Measurements from ENCODE around the gene PPP1R8. TPM values are rescaled to one million over a fixed set of nuclear protein-coding genes. Genes with fewer than 3 reads are reported as not detected.
A peak's percentile ranks its signal among the peaks of the same experiment; 100 is the strongest.

The PPP1R8 gene
- total RNA-seq, 2 experiments from 2014 or later = 57.3 to 72.4 TPM

DNA sequence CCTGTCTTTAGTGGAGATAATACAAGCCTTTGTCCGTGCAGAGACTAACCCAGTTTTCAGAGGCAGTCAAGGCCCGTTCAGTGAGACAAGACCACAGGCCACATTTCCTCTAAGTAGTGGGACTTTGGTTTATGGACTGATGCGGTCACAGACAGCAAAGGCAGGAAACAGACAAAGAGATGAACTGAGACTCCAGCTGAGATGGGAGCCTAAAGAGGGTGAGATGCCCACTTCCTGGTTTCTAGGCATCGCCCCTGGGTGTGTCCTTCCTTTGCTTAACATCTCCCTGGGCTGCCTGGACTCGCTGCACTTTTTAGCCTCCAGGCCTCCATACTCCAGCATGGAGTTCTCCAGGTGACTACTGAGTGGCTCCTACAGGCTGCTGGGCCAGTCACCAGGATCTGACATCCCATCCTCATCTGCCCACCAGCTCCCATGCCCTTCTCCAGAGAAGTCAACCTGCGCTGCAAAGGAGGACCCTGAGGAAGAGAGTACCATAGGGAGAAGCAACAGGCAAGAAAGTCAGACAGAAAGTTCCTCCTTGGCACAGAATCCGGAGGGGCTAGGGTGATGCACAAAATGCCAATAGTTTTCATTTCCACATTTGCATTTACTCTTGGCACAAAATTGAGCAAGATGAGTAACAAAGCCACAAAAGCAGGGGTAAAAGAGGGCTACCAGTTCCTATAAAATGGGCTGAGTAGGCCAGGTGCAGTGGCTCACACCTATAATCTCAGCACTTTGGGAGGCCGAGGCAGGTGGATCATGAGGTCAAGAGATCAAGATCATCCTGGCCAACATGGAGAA, 56.8 kb downstream of the PPP1R8 start:
- peak; percentile 77 for DNase-seq (ENCODE audit: low spot score)
- ChIA-PET CTCF (ENCODE audit: unreplicated experiment) (no interaction called here), POLR2A (interaction anchor here (0.7 kb wide), 1 partner anchor 1577 kb away, joined by 6 read pairs; no protein-coding TSS in a partner anchor)
- Histone ChIP-seq H3K27ac (ENCODE audit: low read depth, low read length, poor library complexity, severe bottlenecking) (peak overlapping the region; percentile 52), H2AFZ (ENCODE audit: low read length) (no peak overlapping the region), H3K9me2 (ENCODE audit: insufficient read depth, low read length) (no peaks in the 10 kb centered on the region), H3K79me2 (ENCODE audit: insufficient read depth, low read depth, low read length) (no peaks in the 10 kb centered on the region), H3K9me3 (ENCODE audit: low read length) (no peaks in the 10 kb centered on the region), H3K4me2 (ENCODE audit: low read length) (peak overlapping the region; percentile 64), H3K36me3 (ENCODE audit: insufficient read depth, low read length) (peaks cover 52% of the 10 kb centered on the region), H3K4me3 (ENCODE audit: low read depth, low read length, poor library complexity, severe bottlenecking) (no peak overlapping the region), H3K4me1 (ENCODE audit: insufficient read depth, low read length, poor library complexity, severe bottlenecking) (peaks cover 88% of the 10 kb centered on the region), H4K20me1 (ENCODE audit: insufficient read depth, low read length) (no peaks in the 10 kb centered on the region)
- BruUV-seq (replicated peaks) = no TSS peak
- TF ChIP-seq, protein P1, sequence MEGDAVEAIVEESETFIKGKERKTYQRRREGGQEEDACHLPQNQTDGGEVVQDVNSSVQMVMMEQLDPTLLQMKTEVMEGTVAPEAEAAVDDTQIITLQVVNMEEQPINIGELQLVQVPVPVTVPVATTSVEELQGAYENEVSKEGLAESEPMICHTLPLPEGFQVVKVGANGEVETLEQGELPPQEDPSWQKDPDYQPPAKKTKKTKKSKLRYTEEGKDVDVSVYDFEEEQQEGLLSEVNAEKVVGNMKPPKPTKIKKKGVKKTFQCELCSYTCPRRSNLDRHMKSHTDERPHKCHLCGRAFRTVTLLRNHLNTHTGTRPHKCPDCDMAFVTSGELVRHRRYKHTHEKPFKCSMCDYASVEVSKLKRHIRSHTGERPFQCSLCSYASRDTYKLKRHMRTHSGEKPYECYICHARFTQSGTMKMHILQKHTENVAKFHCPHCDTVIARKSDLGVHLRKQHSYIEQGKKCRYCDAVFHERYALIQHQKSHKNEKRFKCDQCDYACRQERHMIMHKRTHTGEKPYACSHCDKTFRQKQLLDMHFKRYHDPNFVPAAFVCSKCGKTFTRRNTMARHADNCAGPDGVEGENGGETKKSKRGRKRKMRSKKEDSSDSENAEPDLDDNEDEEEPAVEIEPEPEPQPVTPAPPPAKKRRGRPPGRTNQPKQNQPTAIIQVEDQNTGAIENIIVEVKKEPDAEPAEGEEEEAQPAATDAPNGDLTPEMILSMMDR (conservative IDR thresholded peaks at IDR 0.05; ENCODE audit: low read length) = no peak
- TF ChIP-seq EZH2phosphoT487 (IDR thresholded peaks at IDR 0.05; ENCODE audit: borderline replicate concordance, low read depth, low read length) = no peak
- intact Hi-C loops (cut with micrococcal nuclease; ENCODE audit: unreplicated experiment) = no loop called here

DNA sequence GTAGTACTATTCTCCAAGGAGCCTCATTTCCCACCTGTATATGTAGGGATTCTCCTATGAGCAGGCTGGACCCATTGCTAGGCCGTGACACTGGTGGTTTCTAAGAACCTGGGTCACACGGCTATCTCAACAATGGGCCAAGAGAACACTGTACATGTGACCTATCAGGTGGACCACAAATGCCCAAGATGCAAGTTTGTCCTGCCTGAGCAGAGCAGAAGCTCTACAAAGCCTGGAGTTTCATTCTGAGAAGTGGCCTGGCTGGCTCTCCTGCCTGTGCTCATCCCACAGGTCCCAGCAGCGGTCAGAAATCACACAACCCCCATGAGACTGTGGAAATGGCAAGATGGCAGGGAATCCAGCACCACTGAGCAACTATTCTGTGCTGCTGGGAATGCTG, 58.9 kb downstream of the PPP1R8 start:
- no TSS peak for BruUV-seq (replicated peaks)
- TF ChIP-seq EZH2phosphoT487 (IDR thresholded peaks at IDR 0.05; ENCODE audit: borderline replicate concordance, low read depth, low read length) = no peak
- TF ChIP-seq, protein P1 (conservative IDR thresholded peaks at IDR 0.05; ENCODE audit: low read length) = no peak
- peak overlapping the region; percentile 4 for H3K4me3 ChIP-seq (ENCODE audit: low read depth, low read length, poor library complexity, severe bottlenecking)
- H2AFZ ChIP-seq (ENCODE audit: low read length) = no peak overlapping the region
- no peaks in the 10 kb centered on the region for H3K79me2 ChIP-seq (ENCODE audit: insufficient read depth, low read depth, low read length)
- H3K36me3 ChIP-seq (ENCODE audit: insufficient read depth, low read length) = peaks cover 73% of the 10 kb centered on the region
- H3K9me3 ChIP-seq (ENCODE audit: low read length) = no peaks in the 10 kb centered on the region
- no peaks in the 10 kb centered on the region for H4K20me1 ChIP-seq (ENCODE audit: insufficient read depth, low read length)
- POLR2A ChIA-PET = interaction anchor here (1.6 kb wide), 1 partner anchor 196 kb away, joined by 5 read pairs; no protein-coding TSS in a partner anchor
- peak overlapping the region; percentile 42 for H3K4me2 ChIP-seq (ENCODE audit: low read length)
- CTCF ChIA-PET (ENCODE audit: unreplicated experiment) = no interaction called here
- peaks cover 85% of the 10 kb centered on the region for H3K4me1 ChIP-seq (ENCODE audit: insufficient read depth, low read length, poor library complexity, severe bottlenecking)
- H3K9me2 ChIP-seq (ENCODE audit: insufficient read depth, low read length) = no peaks in the 10 kb centered on the region
- intact Hi-C loops (cut with micrococcal nuclease; ENCODE audit: unreplicated experiment) = no loop called here
- DNase-seq (ENCODE audit: low spot score) = no peak
- H3K27ac ChIP-seq (ENCODE audit: low read depth, low read length, poor library complexity, severe bottlenecking) = peak overlapping the region; percentile 83
